Stimulated activated CD8-positive, alpha-beta memory T cell treated with anti-CD3 and anti-CD28 coated beads, Interleukin-12 subunit alpha, Interleukin-12 subunit beta, amount 100 ng/mL, for 24 hours (primary cell): ENCODE measurements around the gene CREB3.

Experiments used
- DNase-seq: peaks from one replicate; pipeline ENCODE4 v3.0.0-alpha.2; 2020; ENCODE audit errors: extremely low read depth

CREB3 gene

GRCh38 chr9:35732185-35732799, at the start of gene CREB3, which contains the start of gene TLN1:
TSS of gene CREB3 (plus strand) at chr9:35732666. CDS start at chr9:35732773, 107 bp downstream.
TSS of gene TLN1 (minus strand) at chr9:35732195. CDS start at chr9:35725694, 6,501 bp downstream.
- peak; percentile 93 for DNase-seq

- no peak for DNase-seq
Observed at GRCh38 chr9:35683323-35683722, 49.1 kb upstream of the CREB3 start.

GRCh38 chr9:35684921-35685320, 47.5 kb upstream of the CREB3 start:
- no peak for DNase-seq

- no peak for DNase-seq
Observed at GRCh38 chr9:35685506-35685905, 47.0 kb upstream of the CREB3 start.

- DNase-seq: no peak
Observed at GRCh38 chr9:35686222-35687203, 46.0 kb upstream of the CREB3 start.

- DNase-seq: no peak
Observed at GRCh38 chr9:35687306-35687705, 45.2 kb upstream of the CREB3 start.

GRCh38 chr9:35687972-35688557, 44.4 kb upstream of the CREB3 start:
- no peak for DNase-seq

GRCh38 chr9:35688558-35689541, 43.6 kb upstream of the CREB3 start:
- no peak for DNase-seq

GRCh38 chr9:35689542-35690293, 42.7 kb upstream of the CREB3 start, which contains the start of gene TPM2:
TSS of gene TPM2 (minus strand) at chr9:35689925. CDS start at chr9:35689817, 108 bp downstream.
- no peak for DNase-seq

- no peak for DNase-seq
Observed at GRCh38 chr9:35690294-35690613, 42.2 kb upstream of the CREB3 start.

- no peak for DNase-seq
Observed at GRCh38 chr9:35690614-35691333, 41.7 kb upstream of the CREB3 start.

- DNase-seq: no peak
Observed at GRCh38 chr9:35691334-35691650, 41.2 kb upstream of the CREB3 start.

GRCh38 chr9:35691757-35692301, 40.6 kb upstream of the CREB3 start:
- DNase-seq: no peak

- no peak for DNase-seq
Observed at GRCh38 chr9:35695943-35696401, 36.5 kb upstream of the CREB3 start.

- DNase-seq: no peak
Observed at GRCh38 chr9:35696520-35697215, 35.8 kb upstream of the CREB3 start.

GRCh38 chr9:35697486-35697885, 35.0 kb upstream of the CREB3 start:
- DNase-seq: no peak

- no peak for DNase-seq
Observed at GRCh38 chr9:35698231-35698630, 34.2 kb upstream of the CREB3 start.

- no peak for DNase-seq
Observed at GRCh38 chr9:35700031-35700430, 32.4 kb upstream of the CREB3 start.

- DNase-seq: no peak
Observed at GRCh38 chr9:35700942-35701341, 31.5 kb upstream of the CREB3 start.
